Mesendoderm (in vitro differentiated cells): ENCODE results near the gene ATF7.
"Not testable (repeated sequence)": the region's sequence is repeated elsewhere in the genome, so short reads cannot be mapped to it uniquely, and the experiment has no call there.

Source experiments
- DNase-seq: peaks from one replicate; pipeline ENCODE4 v3.0.0; 2013
- H2AK5ac ChIP-seq: 2 replicates; pipeline ENCODE4 v1.6.1; 2013; ENCODE audit warnings: low read length, inconsistent platforms
- H2BK120ac ChIP-seq: 2 replicates; pipeline ENCODE4 v1.6.1; 2013; ENCODE audit warnings: low read depth, mild to moderate bottlenecking, low read length, moderate library complexity, mixed read lengths
- H2BK15ac ChIP-seq: replicated peaks from 2 replicates; pipeline ENCODE4 v1.6.1; 2013; ENCODE audit warnings: low read depth, mild to moderate bottlenecking, moderate library complexity
- H2BK5ac ChIP-seq: 2 replicates; pipeline ENCODE4 v1.6.1; 2013; ENCODE audit warnings: low read length, inconsistent platforms
- H3K18ac ChIP-seq: 2 replicates; pipeline ENCODE4 v1.6.1; 2013; ENCODE audit warnings: mild to moderate bottlenecking, low read length, mixed read lengths
- H3K23ac ChIP-seq: one replicate; pipeline ENCODE4 v1.6.1; 2013; ENCODE audit warnings: low read length
- H3K27ac ChIP-seq: 2 replicates; pipeline ENCODE4 v1.5.1; 2013; ENCODE audit warnings: low read depth, mild to moderate bottlenecking, inconsistent platforms, low read length, moderate library complexity
- H3K27me3 ChIP-seq: 2 replicates; pipeline ENCODE4 v1.6.1; 2013; ENCODE audit warnings: low read length, control low read depth, mild to moderate bottlenecking, inconsistent platforms; ENCODE audit not compliant: insufficient read depth, poor library complexity
- H3K36me3 ChIP-seq: 2 replicates; pipeline ENCODE4 v1.6.1; 2013; ENCODE audit warnings: low read length, inconsistent platforms; ENCODE audit not compliant: control insufficient read depth, insufficient read depth
- H3K4ac ChIP-seq: one replicate; pipeline ENCODE4 v1.6.1; 2013; ENCODE audit warnings: low read depth, mild to moderate bottlenecking, low read length, moderate library complexity
- H3K4me1 ChIP-seq: 2 replicates; pipeline ENCODE4 v1.6.1; 2013; ENCODE audit warnings: low read depth, low read length, inconsistent platforms; ENCODE audit not compliant: control insufficient read depth
- H3K4me2 ChIP-seq: 2 replicates; pipeline ENCODE4 v1.6.1; 2013; ENCODE audit warnings: low read length
- H3K4me3 ChIP-seq: 2 replicates; pipeline ENCODE4 v1.5.1; 2013; ENCODE audit warnings: mild to moderate bottlenecking, low read length
- H3K56ac ChIP-seq: one replicate; pipeline ENCODE4 v1.6.1; 2013; ENCODE audit warnings: low read length
- H3K79me1 ChIP-seq: 2 replicates; pipeline ENCODE4 v1.6.1; 2013; ENCODE audit warnings: low read length, inconsistent platforms
- H3K79me2 ChIP-seq: 2 replicates; pipeline ENCODE4 v1.6.1; 2013; ENCODE audit warnings: mild to moderate bottlenecking, low read length; ENCODE audit not compliant: control insufficient read depth, insufficient read depth
- H3K9ac ChIP-seq: 2 replicates; pipeline ENCODE4 v1.6.1; 2013; ENCODE audit warnings: low read length, inconsistent platforms
- H4K5ac ChIP-seq: one replicate; pipeline ENCODE4 v1.6.1; 2013; ENCODE audit warnings: low read length
- H4K8ac ChIP-seq: one replicate; pipeline ENCODE4 v1.6.1; 2013; ENCODE audit warnings: low read depth, mild to moderate bottlenecking, control low read depth, low read length, moderate library complexity
- WGBS: extraction: QIAGEN DNeasy Blood & Tissue Kit; methylation state at CpG from one replicate; pipeline ENCODE4 v1.1.7; 2013; ENCODE audit warnings: low lambda C conversion rate, missing lambda C conversion rate; ENCODE audit not compliant: insufficient coverage; ENCODE audit errors: extremely low coverage; 5-methylcytosine and 5-hydroxymethylcytosine counted together

The ATF7 gene

GRCh38 chr12:53653595-53653994 is 27.4 kb upstream of the ATF7 start:
- no peaks in the 10 kb centered on the region for H3K79me2 ChIP-seq
- no peak overlapping the region for H4K8ac ChIP-seq
- H3K4me3 ChIP-seq, result no peak overlapping the region
- H2BK15ac ChIP-seq, result no peak overlapping the region
- H3K18ac ChIP-seq, result no peak overlapping the region
- H2AK5ac ChIP-seq, result no peak overlapping the region
- no peak overlapping the region for H3K4me2 ChIP-seq
- H3K27me3 ChIP-seq, result no peaks in the 10 kb centered on the region
- no peak overlapping the region for H2BK120ac ChIP-seq
- H4K5ac ChIP-seq, result no peak overlapping the region
- WGBS, result no CpG with 5 or more reads among the region's 2 CpGs
- no peaks in the 10 kb centered on the region for H3K36me3 ChIP-seq
- no peak overlapping the region for H3K4ac ChIP-seq
- no peak overlapping the region for H3K23ac ChIP-seq
- H3K9ac ChIP-seq, result no peak overlapping the region
- H2BK5ac ChIP-seq, result no peak overlapping the region
- H3K4me1 ChIP-seq, result no peaks in the 10 kb centered on the region
- no peak overlapping the region for H3K56ac ChIP-seq
- H3K79me1 ChIP-seq, result no peaks in the 10 kb centered on the region
- no peak for DNase-seq
- H3K27ac ChIP-seq, result no peak overlapping the region

GRCh38 chr12:53652366-53652765 is 26.2 kb upstream of the ATF7 start:
- no peaks in the 10 kb centered on the region for H3K4me1 ChIP-seq
- H4K8ac ChIP-seq, result no peak overlapping the region
- no peaks in the 10 kb centered on the region for H3K27me3 ChIP-seq
- no peak for DNase-seq
- no peak overlapping the region for H3K23ac ChIP-seq
- no peaks in the 10 kb centered on the region for H3K36me3 ChIP-seq
- H2BK15ac ChIP-seq, result no peak overlapping the region
- no peaks in the 10 kb centered on the region for H3K79me1 ChIP-seq
- no peak overlapping the region for H3K27ac ChIP-seq
- H3K56ac ChIP-seq, result no peak overlapping the region
- no peak overlapping the region for H3K4ac ChIP-seq
- no peak overlapping the region for H3K9ac ChIP-seq
- no peak overlapping the region for H3K18ac ChIP-seq
- no peaks in the 10 kb centered on the region for H3K79me2 ChIP-seq
- no peak overlapping the region for H2BK5ac ChIP-seq
- WGBS, result no CpG with 5 or more reads among the region's 1 CpG
- H3K4me2 ChIP-seq, result no peak overlapping the region
- H2AK5ac ChIP-seq, result no peak overlapping the region
- no peak overlapping the region for H3K4me3 ChIP-seq
- no peak overlapping the region for H2BK120ac ChIP-seq
- H4K5ac ChIP-seq, result no peak overlapping the region

GRCh38 chr12:53651737-53652136 is 25.6 kb upstream of the ATF7 start:
- no peak overlapping the region for H2BK120ac ChIP-seq
- H3K56ac ChIP-seq, result no peak overlapping the region
- H3K4me3 ChIP-seq, result no peak overlapping the region
- H4K5ac ChIP-seq, result no peak overlapping the region
- no peak overlapping the region for H3K18ac ChIP-seq
- H3K27ac ChIP-seq, result no peak overlapping the region
- no peaks in the 10 kb centered on the region for H3K79me2 ChIP-seq
- no peaks in the 10 kb centered on the region for H3K36me3 ChIP-seq
- H3K4me2 ChIP-seq, result no peak overlapping the region
- H4K8ac ChIP-seq, result no peak overlapping the region
- no peaks in the 10 kb centered on the region for H3K79me1 ChIP-seq
- no peak overlapping the region for H2BK15ac ChIP-seq
- no peak overlapping the region for H3K9ac ChIP-seq
- no peak overlapping the region for H2AK5ac ChIP-seq
- WGBS, result no CpG with 5 or more reads among the region's 1 CpG
- no peak for DNase-seq
- no peaks in the 10 kb centered on the region for H3K4me1 ChIP-seq
- no peaks in the 10 kb centered on the region for H3K27me3 ChIP-seq
- H3K4ac ChIP-seq, result no peak overlapping the region
- no peak overlapping the region for H2BK5ac ChIP-seq
- no peak overlapping the region for H3K23ac ChIP-seq

- not testable (repeated sequence) for H3K4ac ChIP-seq, H3K18ac ChIP-seq, H3K36me3 ChIP-seq, H3K23ac ChIP-seq, H2BK5ac ChIP-seq, H3K56ac ChIP-seq, H3K4me2 ChIP-seq, DNase-seq, H2BK15ac ChIP-seq, H3K27me3 ChIP-seq, H3K4me3 ChIP-seq, H4K5ac ChIP-seq, H3K79me2 ChIP-seq, H3K4me1 ChIP-seq, H2BK120ac ChIP-seq, H4K8ac ChIP-seq, H3K79me1 ChIP-seq, H3K27ac ChIP-seq, H2AK5ac ChIP-seq, H3K9ac ChIP-seq
- WGBS, result no CpG with 5 or more reads among the region's 4 CpGs
Observed at GRCh38 chr12:53646300-53646699, 20.1 kb upstream of the ATF7 start.

- no peak for DNase-seq
- H4K5ac ChIP-seq, result no peak overlapping the region
- no peak overlapping the region for H3K23ac ChIP-seq
- H3K9ac ChIP-seq, result no peak overlapping the region
- no peaks in the 10 kb centered on the region for H3K27me3 ChIP-seq
- H3K27ac ChIP-seq, result no peak overlapping the region
- H2BK120ac ChIP-seq, result no peak overlapping the region
- no peaks in the 10 kb centered on the region for H3K36me3 ChIP-seq
- no peak overlapping the region for H2BK5ac ChIP-seq
- no peak overlapping the region for H2AK5ac ChIP-seq
- no peak overlapping the region for H4K8ac ChIP-seq
- no peaks in the 10 kb centered on the region for H3K4me1 ChIP-seq
- no peak overlapping the region for H2BK15ac ChIP-seq
- H3K4me2 ChIP-seq, result no peak overlapping the region
- WGBS, result no CpG with 5 or more reads among the region's 3 CpGs
- H3K56ac ChIP-seq, result no peak overlapping the region
- H3K79me1 ChIP-seq, result no peaks in the 10 kb centered on the region
- H3K4ac ChIP-seq, result no peak overlapping the region
- no peak overlapping the region for H3K4me3 ChIP-seq
- H3K79me2 ChIP-seq, result no peaks in the 10 kb centered on the region
- no peak overlapping the region for H3K18ac ChIP-seq
Observed at GRCh38 chr12:53645165-53645564, 19.0 kb upstream of the ATF7 start.

GRCh38 chr12:53644133-53644532 is 18.0 kb upstream of the ATF7 start:
- Histone ChIP-seq H4K5ac (no peak overlapping the region), H3K18ac (no peak overlapping the region), H3K79me2 (no peaks in the 10 kb centered on the region), H4K8ac (no peak overlapping the region), H2BK5ac (no peak overlapping the region), H3K4me3 (no peak overlapping the region), H3K36me3 (no peaks in the 10 kb centered on the region), H3K23ac (no peak overlapping the region), H3K56ac (no peak overlapping the region), H2AK5ac (no peak overlapping the region), H3K4ac (no peak overlapping the region), H2BK15ac (no peak overlapping the region), H3K79me1 (no peaks in the 10 kb centered on the region), H2BK120ac (no peak overlapping the region), H3K27me3 (no peaks in the 10 kb centered on the region), H3K4me2 (no peak overlapping the region), H3K9ac (no peak overlapping the region), H3K4me1 (no peaks in the 10 kb centered on the region), H3K27ac (no peak overlapping the region)
- WGBS, result no CpG with 5 or more reads among the region's 3 CpGs
- no peak for DNase-seq
